GM19468 (cell line): ENCODE results near the gene TCP11L2.
"Not testable (repeated sequence)": the region's sequence is repeated elsewhere in the genome, so short reads cannot be mapped to it uniquely, and the experiment has no call there.

Experiments used
- ATAC-seq: cut with Tn5 transposase; IDR thresholded peaks from one replicate; pipeline ENCODE4 v1.9.1; 2021; ENCODE audit warnings: mild to moderate bottlenecking, moderate library complexity, moderate number of reproducible peaks; ENCODE audit not compliant: unreplicated experiment; ENCODE audit errors: extremely low read depth

TCP11L2 gene

GRCh38 chr12:106282457-106283097 is 20.0 kb upstream of the TCP11L2 start:
- ATAC-seq = no peak

GRCh38 chr12:106284358-106285105 is 18.0 kb upstream of the TCP11L2 start:
- ATAC-seq = no peak

- ATAC-seq = no peak
Measured at GRCh38 chr12:106285982-106286381, 16.6 kb upstream of the TCP11L2 start.

- not testable (repeated sequence) for ATAC-seq
Measured at GRCh38 chr12:106286576-106287162, 15.9 kb upstream of the TCP11L2 start.

GRCh38 chr12:106287364-106287763 is 15.2 kb upstream of the TCP11L2 start:
- no peak for ATAC-seq

GRCh38 chr12:106288101-106288493 is 14.4 kb upstream of the TCP11L2 start:
- no peak for ATAC-seq

GRCh38 chr12:106288494-106289195 is 13.9 kb upstream of the TCP11L2 start:
- no peak for ATAC-seq

GRCh38 chr12:106289196-106289681 is 13.3 kb upstream of the TCP11L2 start:
- ATAC-seq = no peak

GRCh38 chr12:106290666-106291065 is 11.9 kb upstream of the TCP11L2 start:
- no peak for ATAC-seq

GRCh38 chr12:106291342-106291741 is 11.2 kb upstream of the TCP11L2 start:
- no peak for ATAC-seq

- no peak for ATAC-seq
Measured at GRCh38 chr12:106292339-106292738, 10.2 kb upstream of the TCP11L2 start.

GRCh38 chr12:106296179-106296877 is 6.2 kb upstream of the TCP11L2 start:
- ATAC-seq = no peak

GRCh38 chr12:106297075-106297474 is 5.5 kb upstream of the TCP11L2 start:
- no peak for ATAC-seq

GRCh38 chr12:106297681-106298080 is 4.9 kb upstream of the TCP11L2 start:
- no peak for ATAC-seq

- no peak for ATAC-seq
Measured at GRCh38 chr12:106299202-106299774, 3.2 kb upstream of the TCP11L2 start.

- no peak for ATAC-seq
Measured at GRCh38 chr12:106300761-106301160, 1.8 kb upstream of the TCP11L2 start.

GRCh38 chr12:106301241-106301610 is 1.3 kb upstream of the TCP11L2 start:
- ATAC-seq = no peak

GRCh38 chr12:106301611-106302321 is 767 bp upstream of the TCP11L2 start:
- ATAC-seq = no peak

GRCh38 chr12:106303202-106303820 is 778 bp downstream of the TCP11L2 start:
- no peak for ATAC-seq
